H1 (cell line): ENCODE results near the gene PRSS50. TPM values are rescaled to one million over a fixed set of nuclear protein-coding genes. Genes with fewer than 3 reads are reported as not detected.

ENCODE experiments used
- CTCF ChIA-PET: fragments of 300-600 bp; sonication (Branson Sonifier 250); formaldehyde crosslinking; loops from one replicate; lab custom pipeline; 2021; ENCODE audit not compliant: partially characterized antibody; lab: Charles Lee
- POLR2A ChIA-PET: fragments of 300-600 bp; sonication (Branson Sonifier 250); formaldehyde crosslinking; loops from one replicate; lab custom pipeline; 2021; ENCODE audit warnings: inconsistent platforms; ENCODE audit not compliant: partially characterized antibody; lab: Charles Lee
- DNase-seq, 2 experiments: peaks; one replicate each; pipeline versions ENCODE4 v3.0.0 to v3.0.0-alpha.2; 2010 to 2022; ENCODE audit warnings: low spot score in 2 of 2, low read depth in 1 of 2, mixed read lengths in 1 of 2
- FAIRE-seq: peaks from 2 replicates; lab custom pipeline; 2011; peaks lifted over from hg19 to GRCh38; lab: Jason Lieb, UNC
- H2AFZ ChIP-seq: 2 replicates; pipeline ENCODE4 v1.8.1; 2012; ENCODE audit warnings: low read length, inconsistent platforms
- H2AK5ac ChIP-seq: 2 replicates; pipeline ENCODE4 v1.6.1; 2013; ENCODE audit warnings: low read depth, low read length
- H2BK120ac ChIP-seq: replicated peaks from 2 replicates; pipeline ENCODE3; 2013; ENCODE audit warnings: low read depth, low read length, inconsistent platforms
- H2BK12ac ChIP-seq: 2 replicates; pipeline ENCODE4 v1.6.1; 2013; ENCODE audit warnings: low read depth, low read length
- H2BK15ac ChIP-seq: 2 replicates; pipeline ENCODE4 v1.6.1; 2013; ENCODE audit warnings: low read length
- H2BK20ac ChIP-seq: 2 replicates; pipeline ENCODE4 v1.6.1; 2013; ENCODE audit warnings: low read length
- H2BK5ac ChIP-seq: 2 replicates; pipeline ENCODE4 v1.6.1; 2013; ENCODE audit warnings: low read depth, low read length
- H3K14ac ChIP-seq: 2 replicates; pipeline ENCODE4 v1.6.1; 2013; ENCODE audit warnings: inconsistent platforms; ENCODE audit not compliant: insufficient read length
- H3K18ac ChIP-seq: 2 replicates; pipeline ENCODE4 v1.6.1; 2013; ENCODE audit warnings: low read length; ENCODE audit errors: extremely low read depth
- H3K23ac ChIP-seq: 2 replicates; pipeline ENCODE4 v1.6.1; 2013; ENCODE audit warnings: inconsistent platforms; ENCODE audit not compliant: insufficient read length
- H3K23me2 ChIP-seq: 2 replicates; pipeline ENCODE4 v1.6.1; 2013; ENCODE audit warnings: low read depth, low read length
- H3K27ac ChIP-seq: 2 replicates; pipeline ENCODE4 v1.6.1; 2011; ENCODE audit warnings: low read depth, low read length, inconsistent platforms
- H3K27me3 ChIP-seq, 4 experiments: replicated peaks in 1 of 4; 1 replicate in 1 of 4; 2 replicates in 3 of 4; pipeline versions ENCODE4 v1.6.1 to v1.8.1; 2011 to 2013; ENCODE audit warnings: low read length in 3 of 4, mild to moderate bottlenecking in 3 of 4, inconsistent platforms in 2 of 4, mixed read lengths in 2 of 4, moderate library complexity in 1 of 4; ENCODE audit not compliant: control insufficient read depth in 3 of 4, insufficient read depth in 3 of 4; ENCODE audit errors: extremely low read depth in 1 of 4
- H3K36me3 ChIP-seq, 4 experiments: 2 replicates each; pipeline versions ENCODE4 v1.6.1 to v1.8.1; 2011 to 2013; ENCODE audit warnings: mild to moderate bottlenecking in 4 of 4, low read length in 3 of 4, moderate library complexity in 2 of 4, control low read depth in 1 of 4, inconsistent platforms in 1 of 4; ENCODE audit not compliant: insufficient read depth in 4 of 4, control insufficient read depth in 2 of 4
- H3K4ac ChIP-seq: replicated peaks from 2 replicates; pipeline ENCODE3; 2013; ENCODE audit warnings: low read length, low read depth, mixed read lengths, inconsistent platforms; ENCODE audit not compliant: insufficient read length
- H3K4me1 ChIP-seq, 4 experiments: replicated peaks in 1 of 4; 1 replicate in 1 of 4; 2 replicates in 3 of 4; pipeline versions ENCODE4 v1.6.1 to v1.8.1; 2011 to 2013; ENCODE audit warnings: low read length in 3 of 4, inconsistent platforms in 2 of 4, mixed read lengths in 1 of 4; ENCODE audit not compliant: insufficient read depth in 4 of 4, control insufficient read depth in 3 of 4
- H3K4me2 ChIP-seq, 2 experiments: 2 replicates each; pipeline versions ENCODE4 v1.6.1 to v1.8.1; 2011 to 2013; ENCODE audit warnings: low read depth in 2 of 2, low read length in 2 of 2, control low read depth in 1 of 2, inconsistent platforms in 1 of 2, mild to moderate bottlenecking in 1 of 2; ENCODE audit not compliant: insufficient read depth in 1 of 2
- H3K4me3 ChIP-seq, 4 experiments: fragments of 200-600, 300-600 bp in 1 of 4; sonication (generic), shearing (Covaris generic), sonication (Bioruptor Twin) in 1 of 4; 2 replicates each; pipeline versions ENCODE4 v1.5.1 to v1.8.1; 2011 to 2016; ENCODE audit warnings: low read length in 4 of 4, low read depth in 3 of 4, control low read depth in 2 of 4, inconsistent platforms in 2 of 4, mild to moderate bottlenecking in 2 of 4, mixed read lengths in 1 of 4, moderate library complexity in 1 of 4; ENCODE audit not compliant: insufficient read depth in 2 of 4; ENCODE audit errors: extremely low read depth in 1 of 4
- H3K56ac ChIP-seq: replicated peaks from 2 replicates; pipeline ENCODE3; 2013; ENCODE audit warnings: low read depth, mild to moderate bottlenecking, mixed read lengths, low read length, inconsistent platforms; ENCODE audit not compliant: insufficient read length
- H3K79me1 ChIP-seq: 2 replicates; pipeline ENCODE4 v1.6.1; 2013; ENCODE audit warnings: low read depth, low read length, control low read depth
- H3K79me2 ChIP-seq, 2 experiments: 2 replicates each; pipeline versions ENCODE4 v1.6.1 to v1.8.1; 2012 to 2013; ENCODE audit warnings: low read length in 2 of 2, mild to moderate bottlenecking in 2 of 2, inconsistent platforms in 1 of 2; ENCODE audit not compliant: insufficient read depth in 2 of 2, control insufficient read depth in 1 of 2
- H3K9ac ChIP-seq, 4 experiments: replicated peaks in 1 of 4; 1 replicate in 1 of 4; 2 replicates in 3 of 4; pipeline versions ENCODE4 v1.6.1 to v1.8.1; 2011 to 2013; ENCODE audit warnings: low read depth in 3 of 4, low read length in 3 of 4, control low read depth in 2 of 4, mild to moderate bottlenecking in 2 of 4, moderate library complexity in 2 of 4, inconsistent platforms in 1 of 4; ENCODE audit errors: extremely low read depth in 1 of 4
- H3K9me3 ChIP-seq, 2 experiments: 2 replicates each; pipeline versions ENCODE4 v1.6.1 to v1.8.1; 2012 to 2013; ENCODE audit warnings: mild to moderate bottlenecking in 2 of 2, moderate library complexity in 2 of 2, control low read depth in 1 of 2, inconsistent platforms in 1 of 2, low read depth in 1 of 2, low read length in 1 of 2, mixed read lengths in 1 of 2; ENCODE audit not compliant: insufficient read depth in 2 of 2
- H4K20me1 ChIP-seq, 2 experiments: replicated peaks in 1 of 2; 2 replicates each; pipeline versions ENCODE3 to v1.8.1; 2011 to 2013; ENCODE audit warnings: inconsistent platforms in 2 of 2, low read length in 2 of 2, mild to moderate bottlenecking in 1 of 2; ENCODE audit not compliant: insufficient read depth in 2 of 2, control insufficient read depth in 1 of 2
- H4K5ac ChIP-seq: 2 replicates; pipeline ENCODE4 v1.6.1; 2013; ENCODE audit warnings: low read length, low read depth, mixed read lengths, inconsistent platforms; ENCODE audit not compliant: insufficient read length
- H4K8ac ChIP-seq: 2 replicates; pipeline ENCODE4 v1.8.0; 2013; ENCODE audit warnings: mild to moderate bottlenecking, moderate library complexity, low read length, inconsistent platforms; ENCODE audit not compliant: insufficient read depth; ENCODE audit errors: extremely low read depth
- H4K91ac ChIP-seq: replicated peaks from 2 replicates; pipeline ENCODE3; 2013; ENCODE audit warnings: low read length, mixed read lengths, inconsistent platforms; ENCODE audit not compliant: insufficient read length
- BACH1 ChIP-seq: IDR thresholded peaks from 2 replicates; pipeline ENCODE4 v1.6.1; 2012; ENCODE audit warnings: low read length, improper control_type of control experiment
- EZH2 ChIP-seq: fragments of 200-600 bp; sonication (generic); IDR thresholded peaks from 2 replicates; pipeline ENCODE4 v1.7.1; 2012; ENCODE audit warnings: low read depth, mild to moderate bottlenecking, moderate library complexity, low read length, inconsistent platforms; ENCODE audit not compliant: severe bottlenecking
- HDAC6 ChIP-seq: IDR thresholded peaks from one replicate; pipeline ENCODE4 v1.7.1; 2012; ENCODE audit warnings: low read depth, mild to moderate bottlenecking, inconsistent platforms, low read length, moderate library complexity
- JUND ChIP-seq: IDR thresholded peaks from 2 replicates; pipeline ENCODE4 v1.6.1; 2011; ENCODE audit warnings: mild to moderate bottlenecking, improper control_type of control experiment, low read length
- POLR2A ChIP-seq, 2 experiments: IDR thresholded peaks; 1 replicate in 1 of 2; 2 replicates in 1 of 2; pipeline ENCODE4 v1.6.1; 2011; ENCODE audit warnings: low read depth in 2 of 2, low read length in 2 of 2, mild to moderate bottlenecking in 2 of 2; ENCODE audit errors: control extremely low read depth in 1 of 2
- RBBP5 ChIP-seq: IDR thresholded peaks from 2 replicates; pipeline ENCODE4 v1.7.1; 2012; ENCODE audit warnings: low read depth, mild to moderate bottlenecking, inconsistent platforms, low read length, moderate library complexity, borderline replicate concordance
- SIRT6 ChIP-seq: IDR thresholded peaks from one replicate; pipeline ENCODE4 v1.7.1; 2012; ENCODE audit warnings: low read length, inconsistent platforms
- WGBS, 2 experiments: shearing (Covaris generic) in 1 of 2; methylation state at CpG; one replicate each; pipeline versions ENCODE4 v1.1.6 to v1.1.7; 2013 to 2015; ENCODE audit warnings: low lambda C conversion rate in 2 of 2, mixed read lengths in 2 of 2, inconsistent platforms in 1 of 2, low coverage in 1 of 2, missing lambda C conversion rate in 1 of 2; ENCODE audit not compliant: insufficient replicate concordance in 2 of 2, insufficient coverage in 1 of 2, insufficient read length in 1 of 2; ENCODE audit errors: extremely low coverage in 1 of 2, missing lambda C conversion rate in 1 of 2; 5-methylcytosine and 5-hydroxymethylcytosine counted together
- polyA plus RNA-seq, 7 experiments: library from polyadenylated mRNA; depleted of rRNA in 3 of 7; stranded (reverse) in 5 of 7; unstranded in 2 of 7; fragments of >200 nt in 5 of 7; fragments of 200-250 nt in 2 of 7; gene quantifications; 1 replicate in 5 of 7; 2 replicates in 1 of 7; 4 replicates in 1 of 7; pipeline versions ENCODE4 v1.2.1 to v1.2.3, GENCODE V29; 2011 to 2013; ENCODE audit warnings: missing spikeins in 2 of 7, mixed read lengths in 2 of 7
- total RNA-seq: library from RNA; stranded (reverse); fragmentation: NEBNext Ultra II Directional; extraction: Animal tissue kit (Norgen Biotek cat#: 25700); gene quantifications from 2 replicates; pipeline ENCODE4 v1.2.1, GENCODE V29; 2021

PRSS50 gene
- total and polyA plus RNA-seq, 2 of the 8 experiments (the other 6 are each of a cell fraction or from before 2014, with no cell fraction given), result 0.47 to 0.71 TPM

GRCh38 chr3:46694520-46694919 is 23.1 kb downstream of the PRSS50 start:
- no peak overlapping the region for H2BK12ac ChIP-seq
- 74% methylated on average over 3 of the region's 3 CpGs; no CpG with 5 or more reads in 1 of the 2 experiments for WGBS, 2 experiments
- peak overlapping the region; percentile 87 for H3K18ac ChIP-seq
- H3K4me3 ChIP-seq, result no peak overlapping the region
- H2AFZ ChIP-seq, result no peak overlapping the region
- H3K23ac ChIP-seq, result no peak overlapping the region
- no peak overlapping the region for H2BK15ac ChIP-seq
- ChIA-PET POLR2A (interaction anchor here (0.5 to 1.0 kb wide), 3 partner anchors 29 to 184 kb away, joined by 3 read pairs; no protein-coding TSS in a partner anchor), CTCF (interaction anchor here (0.6 to 7.2 kb wide), 12 partner anchors 8 to 315 kb away, joined by 3 to 64 read pairs (median 6); partner anchors contain the start of gene PRSS50)
- H2AK5ac ChIP-seq, result no peak overlapping the region
- no peak for DNase-seq
- H3K23me2 ChIP-seq, result peaks cover 6% of the 10 kb centered on the region; the same call in 1 of the 2 replicates
- H3K14ac ChIP-seq, result no peak overlapping the region
- no peaks in the 10 kb centered on the region for H3K79me2 ChIP-seq
- no peak overlapping the region for H3K4ac ChIP-seq
- FAIRE-seq, result no peak
- no peak overlapping the region for H3K4me2 ChIP-seq
- peaks cover 0 to 8% of the 10 kb centered on the region in 2 experiments for H4K20me1 ChIP-seq
- H3K27ac ChIP-seq, result no peak overlapping the region
- no peak overlapping the region; the same call in 1 of the 2 replicates for H2BK20ac ChIP-seq
- H3K9me3 ChIP-seq, result no peaks in the 10 kb centered on the region
- H4K91ac ChIP-seq, result no peak overlapping the region
- H3K79me1 ChIP-seq, result no peaks in the 10 kb centered on the region
- no peak overlapping the region for H4K5ac ChIP-seq
- no peak overlapping the region for H4K8ac ChIP-seq
- H3K27me3 ChIP-seq, result peaks cover 2 to 31% (median 19%) of the 10 kb centered on the region in 4 experiments
- H3K9ac ChIP-seq, result no peak overlapping the region
- H3K4me1 ChIP-seq, result peaks cover 0 to 24% (median 19%) of the 10 kb centered on the region in 4 experiments; a peak in 6 of 7 replicates
- peak overlapping the region; percentile 56; the same call in 1 of the 2 replicates for H2BK5ac ChIP-seq
- no peak overlapping the region for H2BK120ac ChIP-seq
- H3K56ac ChIP-seq, result no peak overlapping the region
- no peaks in the 10 kb centered on the region for H3K36me3 ChIP-seq
- TF ChIP-seq SIRT6 (no peak), JUND (no peak), POLR2A (IDR thresholded peaks at IDR 0.05; ENCODE audit: control extremely low read depth in 1 of 2, low read depth in 2 of 2, low read length in 2 of 2) (no peak), HDAC6 (no peak), BACH1 (no peak), RBBP5 (no peak), EZH2 (no peak)
